ENCODE measurements around the gene KRT37.

DNA sequence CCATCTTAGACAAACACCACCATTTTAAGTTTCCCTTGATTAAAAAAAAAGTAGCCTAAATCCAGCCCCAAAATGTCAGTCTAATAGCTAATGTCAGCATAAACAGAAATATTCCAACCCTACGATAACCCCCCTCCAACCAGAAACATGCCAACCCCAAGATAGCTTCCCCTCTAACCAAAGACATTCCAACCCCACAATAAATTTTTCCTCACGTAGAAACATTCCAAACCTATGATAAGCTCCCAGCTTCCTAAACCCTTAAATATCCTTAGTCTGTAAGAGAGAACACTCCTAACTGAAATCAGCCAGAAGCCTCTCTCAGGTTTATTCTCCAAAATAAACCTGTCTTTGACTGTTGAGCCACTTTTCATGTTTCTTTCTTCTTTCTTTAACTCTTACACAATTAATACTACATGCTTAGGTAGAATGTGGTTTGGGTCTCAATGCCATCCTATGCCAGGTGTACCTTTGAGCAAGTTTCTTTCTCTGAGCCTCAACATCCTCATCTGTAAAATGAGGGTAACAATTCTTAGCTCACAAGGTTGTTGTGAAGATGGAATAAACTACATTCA lies 26.9 kb upstream of the KRT37 start:
- TF ChIP-seq, protein P1, sequence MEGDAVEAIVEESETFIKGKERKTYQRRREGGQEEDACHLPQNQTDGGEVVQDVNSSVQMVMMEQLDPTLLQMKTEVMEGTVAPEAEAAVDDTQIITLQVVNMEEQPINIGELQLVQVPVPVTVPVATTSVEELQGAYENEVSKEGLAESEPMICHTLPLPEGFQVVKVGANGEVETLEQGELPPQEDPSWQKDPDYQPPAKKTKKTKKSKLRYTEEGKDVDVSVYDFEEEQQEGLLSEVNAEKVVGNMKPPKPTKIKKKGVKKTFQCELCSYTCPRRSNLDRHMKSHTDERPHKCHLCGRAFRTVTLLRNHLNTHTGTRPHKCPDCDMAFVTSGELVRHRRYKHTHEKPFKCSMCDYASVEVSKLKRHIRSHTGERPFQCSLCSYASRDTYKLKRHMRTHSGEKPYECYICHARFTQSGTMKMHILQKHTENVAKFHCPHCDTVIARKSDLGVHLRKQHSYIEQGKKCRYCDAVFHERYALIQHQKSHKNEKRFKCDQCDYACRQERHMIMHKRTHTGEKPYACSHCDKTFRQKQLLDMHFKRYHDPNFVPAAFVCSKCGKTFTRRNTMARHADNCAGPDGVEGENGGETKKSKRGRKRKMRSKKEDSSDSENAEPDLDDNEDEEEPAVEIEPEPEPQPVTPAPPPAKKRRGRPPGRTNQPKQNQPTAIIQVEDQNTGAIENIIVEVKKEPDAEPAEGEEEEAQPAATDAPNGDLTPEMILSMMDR (IDR thresholded peaks at IDR 0.05): no peak
- TF ChIP-seq EP300 (IDR thresholded peaks at IDR 0.05) (no peak), POLR2A (IDR thresholded peaks at IDR 0.05) (no peak)
